Trophoblast cell (in vitro differentiated cells and primary cell): Measurements from ENCODE around the gene CERK.

Experiments
- DNase-seq, 2 donors: peaks; one replicate each; pipeline ENCODE4 v3.0.0-alpha.2; 2016
- H2AFZ ChIP-seq: 2 replicates; pipeline ENCODE4 v1.6.1; 2013; ENCODE audit warnings: low read length, moderate library complexity, mild to moderate bottlenecking; ENCODE audit not compliant: insufficient read depth, poor library complexity
- H2AK5ac ChIP-seq: 2 replicates; pipeline ENCODE4 v1.6.1; 2013; ENCODE audit warnings: mild to moderate bottlenecking, low read length
- H2BK120ac ChIP-seq: 2 replicates; pipeline ENCODE4 v1.6.1; 2013; ENCODE audit warnings: low read length, mild to moderate bottlenecking, moderate library complexity; ENCODE audit not compliant: insufficient read depth, poor library complexity
- H2BK12ac ChIP-seq: 2 replicates; pipeline ENCODE4 v1.6.1; 2013; ENCODE audit warnings: mild to moderate bottlenecking, low read length, moderate library complexity
- H2BK5ac ChIP-seq: 2 replicates; pipeline ENCODE4 v1.6.1; 2013; ENCODE audit warnings: low read length, low read depth, moderate library complexity, mild to moderate bottlenecking; ENCODE audit not compliant: poor library complexity
- H3K14ac ChIP-seq: 2 replicates; pipeline ENCODE4 v1.6.1; 2013; ENCODE audit warnings: mild to moderate bottlenecking, low read length
- H3K18ac ChIP-seq: 2 replicates; pipeline ENCODE4 v1.6.1; 2013; ENCODE audit warnings: mild to moderate bottlenecking, low read length
- H3K23ac ChIP-seq: 2 replicates; pipeline ENCODE4 v1.6.1; 2013; ENCODE audit warnings: low read length
- H3K27ac ChIP-seq: 2 replicates; pipeline ENCODE4 v1.5.1; 2013; ENCODE audit warnings: low read depth, mild to moderate bottlenecking, inconsistent platforms, low read length, moderate library complexity
- H3K27me3 ChIP-seq: 2 replicates; pipeline ENCODE4 v1.6.1; 2013; ENCODE audit warnings: inconsistent platforms, mild to moderate bottlenecking, low read length, moderate library complexity; ENCODE audit not compliant: insufficient read depth
- H3K36me3 ChIP-seq, 2 experiments: 1 replicate in 1 of 2; 2 replicates in 1 of 2; pipeline ENCODE4 v1.6.1; 2013; ENCODE audit warnings: low read length in 2 of 2, mild to moderate bottlenecking in 2 of 2, moderate library complexity in 1 of 2; ENCODE audit not compliant: insufficient read depth in 2 of 2, control insufficient read depth in 1 of 2
- H3K4ac ChIP-seq: 2 replicates; pipeline ENCODE4 v1.6.1; 2013; ENCODE audit warnings: low read depth, mild to moderate bottlenecking, low read length, moderate library complexity
- H3K4me1 ChIP-seq, 2 experiments: 1 replicate in 1 of 2; 2 replicates in 1 of 2; pipeline ENCODE4 v1.6.1; 2013; ENCODE audit warnings: low read length in 2 of 2, mild to moderate bottlenecking in 2 of 2, moderate library complexity in 1 of 2; ENCODE audit not compliant: insufficient read depth in 2 of 2, control insufficient read depth in 1 of 2
- H3K4me2 ChIP-seq: 2 replicates; pipeline ENCODE4 v1.6.1; 2013; ENCODE audit warnings: inconsistent platforms, mild to moderate bottlenecking, low read length, moderate library complexity
- H3K4me3 ChIP-seq: 2 replicates; pipeline ENCODE4 v1.5.1; 2013; ENCODE audit warnings: mild to moderate bottlenecking, low read depth, low read length, inconsistent platforms
- H3K79me1 ChIP-seq: one replicate; pipeline ENCODE4 v1.6.1; 2013; ENCODE audit warnings: low read length
- H3K79me2 ChIP-seq: 2 replicates; pipeline ENCODE4 v1.6.1; 2013; ENCODE audit warnings: low read length, mild to moderate bottlenecking; ENCODE audit not compliant: control insufficient read depth, insufficient read depth, poor library complexity
- H3K9ac ChIP-seq: 2 replicates; pipeline ENCODE4 v1.6.1; 2013; ENCODE audit warnings: mild to moderate bottlenecking, low read length
- H3K9me3 ChIP-seq: 2 replicates; pipeline ENCODE4 v1.6.1; 2013; ENCODE audit warnings: low read depth, mild to moderate bottlenecking, control low read depth, inconsistent platforms, low read length; ENCODE audit not compliant: insufficient read depth
- H4K12ac ChIP-seq: 2 replicates; pipeline ENCODE4 v1.6.1; 2013; ENCODE audit warnings: low read depth, mild to moderate bottlenecking, low read length, moderate library complexity
- H4K8ac ChIP-seq: 2 replicates; pipeline ENCODE4 v1.6.1; 2013; ENCODE audit warnings: low read depth, mild to moderate bottlenecking, low read length, moderate library complexity
- H4K91ac ChIP-seq: one replicate; pipeline ENCODE4 v1.6.1; 2013; ENCODE audit warnings: low read depth, mild to moderate bottlenecking, low read length, moderate library complexity
- WGBS: extraction: QIAGEN DNeasy Blood & Tissue Kit; methylation state at CpG from one replicate; pipeline ENCODE4 v1.1.7; 2013; ENCODE audit warnings: missing lambda C conversion rate; ENCODE audit not compliant: insufficient read length, insufficient coverage; ENCODE audit errors: extremely low coverage; 5-methylcytosine and 5-hydroxymethylcytosine counted together

The CERK gene

GRCh38 chr22:46725096-46725495 lies 13.0 kb downstream of the CERK start:
- DNase-seq = no peak
- Histone ChIP-seq H3K9ac (no peak overlapping the region), H2BK12ac (no peak overlapping the region), H3K79me1 (no peaks in the 10 kb centered on the region), H3K79me2 (no peaks in the 10 kb centered on the region), H2BK5ac (no peak overlapping the region), H3K23ac (no peak overlapping the region), H3K9me3 (no peaks in the 10 kb centered on the region), H3K4me2 (no peak overlapping the region), H3K18ac (no peak overlapping the region), H4K91ac (no peak overlapping the region), H3K27ac (no peak overlapping the region), H4K12ac (no peak overlapping the region), H4K8ac (no peak overlapping the region), H3K4me3 (no peak overlapping the region), H3K36me3 (peaks cover 10 to 14% of the 10 kb centered on the region in 2 experiments), H3K14ac (no peak overlapping the region), H2AFZ (no peak overlapping the region), H2BK120ac (no peak overlapping the region), H3K27me3 (no peaks in the 10 kb centered on the region), H3K4me1 (peaks cover 6 to 13% of the 10 kb centered on the region in 2 experiments), H3K4ac (no peak overlapping the region), H2AK5ac (no peak overlapping the region)
- no CpG with 5 or more reads among the region's 18 CpGs for WGBS

- Histone ChIP-seq H3K79me1 (no peaks in the 10 kb centered on the region), H4K91ac (no peak overlapping the region), H3K9ac (no peak overlapping the region), H3K23ac (no peak overlapping the region), H4K8ac (no peak overlapping the region), H3K4me2 (no peak overlapping the region), H3K79me2 (no peaks in the 10 kb centered on the region), H2BK12ac (no peak overlapping the region), H2AK5ac (no peak overlapping the region), H4K12ac (no peak overlapping the region), H2BK120ac (no peak overlapping the region), H3K4ac (no peak overlapping the region), H3K4me1 (peaks cover 6 to 11% of the 10 kb centered on the region in 2 experiments), H3K14ac (no peak overlapping the region), H3K18ac (no peak overlapping the region), H3K4me3 (no peak overlapping the region), H3K9me3 (no peaks in the 10 kb centered on the region), H2BK5ac (no peak overlapping the region), H3K27ac (no peak overlapping the region), H3K36me3 (peaks cover 19 to 21% of the 10 kb centered on the region in 2 experiments), H2AFZ (no peak overlapping the region), H3K27me3 (no peaks in the 10 kb centered on the region)
- DNase-seq = no peak
- WGBS = no CpG with 5 or more reads among the region's 9 CpGs
These were observed 14.2 kb downstream of the CERK start for GRCh38 chr22:46723882-46724281.

DNA sequence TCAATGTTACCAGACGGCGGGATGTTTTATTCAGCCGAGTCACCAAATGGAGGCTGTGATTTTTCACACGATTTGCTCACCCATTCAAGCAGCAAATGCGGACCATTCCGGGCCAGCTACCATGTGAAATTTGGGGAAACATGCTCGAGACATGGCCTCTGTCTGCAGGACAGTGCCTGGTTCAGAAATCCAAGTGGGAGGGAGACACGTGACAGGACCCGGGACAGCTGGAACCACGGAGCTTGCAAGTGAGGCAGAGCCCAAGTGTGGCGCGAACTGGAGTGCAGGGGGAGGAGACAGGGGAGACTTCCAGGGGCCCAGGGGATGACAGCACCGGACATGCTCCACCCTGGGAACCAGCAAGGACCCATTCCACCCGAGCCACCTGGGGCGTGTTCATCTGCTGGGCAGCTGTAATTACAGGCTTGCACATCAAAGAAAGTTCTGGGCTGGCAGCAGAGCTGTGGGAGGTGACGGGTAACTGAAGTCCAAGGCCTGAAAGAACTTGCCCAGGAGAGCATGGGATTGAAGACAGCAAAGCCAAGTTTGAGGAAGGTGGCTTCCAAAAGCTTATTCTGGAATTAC lies 16.5 kb downstream of the CERK start:
- Histone ChIP-seq H3K79me2 (no peaks in the 10 kb centered on the region), H3K9me3 (no peaks in the 10 kb centered on the region), H3K27ac (no peak overlapping the region), H3K9ac (no peak overlapping the region), H2AK5ac (no peak overlapping the region), H4K12ac (no peak overlapping the region), H4K91ac (no peak overlapping the region), H3K4me2 (no peak overlapping the region), H3K4me1 (peaks cover 0 to 2% of the 10 kb centered on the region in 2 experiments), H2AFZ (no peak overlapping the region), H3K36me3 (peaks cover 31 to 32% of the 10 kb centered on the region in 2 experiments), H3K4ac (no peak overlapping the region), H2BK12ac (no peak overlapping the region), H2BK5ac (no peak overlapping the region), H4K8ac (no peak overlapping the region), H3K14ac (no peak overlapping the region), H3K79me1 (no peaks in the 10 kb centered on the region), H3K18ac (no peak overlapping the region), H3K23ac (no peak overlapping the region), H3K27me3 (no peaks in the 10 kb centered on the region), H2BK120ac (no peak overlapping the region), H3K4me3 (no peak overlapping the region)
- no peak for DNase-seq
- WGBS = no CpG with 5 or more reads among the region's 16 CpGs

- no peaks in the 10 kb centered on the region for H3K79me2 ChIP-seq
- no peak overlapping the region for H4K12ac ChIP-seq
- no peaks in the 10 kb centered on the region for H3K27me3 ChIP-seq
- H3K18ac ChIP-seq = no peak overlapping the region
- H3K9ac ChIP-seq = no peak overlapping the region
- no peak for DNase-seq
- H2AFZ ChIP-seq = no peak overlapping the region
- H3K9me3 ChIP-seq = no peaks in the 10 kb centered on the region
- H3K4me2 ChIP-seq = no peak overlapping the region
- H4K91ac ChIP-seq = no peak overlapping the region
- H3K4me1 ChIP-seq = peaks cover 0 to 2% of the 10 kb centered on the region in 2 experiments
- H3K36me3 ChIP-seq = peaks cover 25 to 29% of the 10 kb centered on the region in 2 experiments
- H4K8ac ChIP-seq = no peak overlapping the region
- H3K23ac ChIP-seq = no peak overlapping the region
- H3K4me3 ChIP-seq = no peak overlapping the region
- no peak overlapping the region for H2BK120ac ChIP-seq
- no peak overlapping the region for H3K27ac ChIP-seq
- no peak overlapping the region for H3K4ac ChIP-seq
- no peak overlapping the region for H2AK5ac ChIP-seq
- no peak overlapping the region for H3K14ac ChIP-seq
- H3K79me1 ChIP-seq = no peaks in the 10 kb centered on the region
- H2BK12ac ChIP-seq = no peak overlapping the region
- H2BK5ac ChIP-seq = no peak overlapping the region
- WGBS = no CpG with 5 or more reads among the region's 11 CpGs
These were observed 18.1 kb downstream of the CERK start for GRCh38 chr22:46719921-46720320.
